ENCODE measurements around the gene CD300LD. TPM values are rescaled to one million over a fixed set of nuclear protein-coding genes. Genes with fewer than 3 reads are reported as not detected.

The CD300LD gene
- total RNA-seq, 1 experiment from 2014 or later, result not detected

- intact Hi-C loops (cut with micrococcal nuclease; ENCODE audit: unreplicated experiment), result loop anchor here (10.0 kb wide), 1 partner anchor 62 kb away; no protein-coding TSS in a partner anchor
- DNase-seq (ENCODE audit: low read depth, low spot score) (no peak), ATAC-seq (no peak)
- H3K36me3 ChIP-seq (ENCODE audit: control insufficient read depth, insufficient read depth, low read length), result no peaks in the 10 kb centered on the region
- TF ChIP-seq SIN3A (IDR thresholded peaks at IDR 0.05; ENCODE audit: borderline replicate concordance, insufficient read depth, low read depth, low read length) (no peak), CTCF (IDR thresholded peaks at IDR 0.05) (no peak), TCF7L2 (IDR thresholded peaks at IDR 0.05; ENCODE audit: low read depth, low read length) (no peak), POLR2AphosphoS5 (IDR thresholded peaks at IDR 0.05; ENCODE audit: low read depth, low read length) (no peak), REST (IDR thresholded peaks at IDR 0.05; ENCODE audit: insufficient read depth in 1 of 2, low read depth in 2 of 2, low read length in 1 of 2) (no peak)
- 0 out of 2 replicates have a peak, but pooled peaks cover 3% of the 10 kb centered on the region for H3K4me1 ChIP-seq (ENCODE audit: control insufficient read depth, insufficient read depth, low read length)
- ChIA-PET POLR2A (no interaction called here), CTCF (interaction anchor here (0.5 to 1.1 kb wide), 7 partner anchors 110 to 298 kb away, joined by 3 to 8 read pairs (median 4); no protein-coding TSS in a partner anchor)
- no peaks in the 10 kb centered on the region; the same call in 1 of the 2 replicates for H3K27me3 ChIP-seq (ENCODE audit: control insufficient read depth, insufficient read depth, low read length)
- in situ Hi-C loops (cut with HindIII; ENCODE audit: low pct_unique_long_range_greater_than_20kb, low sequenced_read_pairs), result no loop called here
- BruUV-seq (replicated peaks), result no TSS peak
- no peak overlapping the region for H3K27ac ChIP-seq (ENCODE audit: low read length)
- H3K4me3 ChIP-seq (ENCODE audit: low read depth in 2 of 2, low read length in 2 of 2), result no peak overlapping the region
- H3K9me3 ChIP-seq (ENCODE audit: control insufficient read depth, insufficient read depth, low read depth, low read length), result no peaks in the 10 kb centered on the region
Measured at GRCh38 chr17:74603037-74603635, 11.1 kb upstream of the CD300LD start.

- in situ Hi-C loops (cut with HindIII; ENCODE audit: low pct_unique_long_range_greater_than_20kb, low sequenced_read_pairs), result no loop called here
- CTCF ChIA-PET, result interaction anchor here (0.9 kb wide), 1 partner anchor 36 kb away, joined by 3 read pairs; no protein-coding TSS in a partner anchor
- POLR2A ChIA-PET, result no interaction called here
Measured at GRCh38 chr17:74601944-74602572, 10.0 kb upstream of the CD300LD start.

More at GRCh38 chr17:74601944-74602572, 10.0 kb upstream of the CD300LD start:
- TF ChIP-seq CTCF (IDR thresholded peaks at IDR 0.05) (peak; percentile 92), REST (IDR thresholded peaks at IDR 0.05; ENCODE audit: insufficient read depth in 1 of 2, low read depth in 2 of 2, low read length in 1 of 2) (no peak)
- DNase-seq (ENCODE audit: low read depth, low spot score) (peak; percentile 33), ATAC-seq (peak; percentile 80)
- no peaks in the 10 kb centered on the region; the same call in 1 of the 2 replicates for H3K27me3 ChIP-seq (ENCODE audit: control insufficient read depth, insufficient read depth, low read length)
- H3K9me3 ChIP-seq (ENCODE audit: control insufficient read depth, insufficient read depth, low read depth, low read length), result no peaks in the 10 kb centered on the region
- H3K4me3 ChIP-seq (ENCODE audit: low read depth in 2 of 2, low read length in 2 of 2), result no peak overlapping the region
- H3K4me1 ChIP-seq (ENCODE audit: control insufficient read depth, insufficient read depth, low read length), result 0 out of 2 replicates have a peak, but pooled peaks cover 3% of the 10 kb centered on the region
- intact Hi-C loops (cut with micrococcal nuclease; ENCODE audit: unreplicated experiment), result loop anchor here (10.0 kb wide), 1 partner anchor 63 kb away; no protein-coding TSS in a partner anchor
- no peak overlapping the region for H3K27ac ChIP-seq (ENCODE audit: low read length)
- BruUV-seq (replicated peaks), result no TSS peak
- no peaks in the 10 kb centered on the region for H3K36me3 ChIP-seq (ENCODE audit: control insufficient read depth, insufficient read depth, low read length)

Measured in Panc1 (cell line).